AG04450 (cell line): ENCODE results near the gene FOXJ3. TPM values are rescaled to one million over a fixed set of nuclear protein-coding genes. Genes with fewer than 3 reads are reported as not detected.

Source experiments
- CTCF ChIA-PET: fragments of 300-600, 350-600 bp; formaldehyde crosslinking; extraction: SDS; loops from one replicate; lab custom pipeline; 2022; ENCODE audit warnings: antibody characterized with exemption, inconsistent platforms; lab: Charles Lee
- POLR2A ChIA-PET: fragments of 350-600 bp; formaldehyde crosslinking; extraction: SDS; loops from one replicate; lab custom pipeline; 2021; ENCODE audit warnings: antibody characterized with exemption, inconsistent platforms; lab: Yijun Ruan, JAX
- DNase-seq: peaks from one replicate; pipeline ENCODE4 v3.0.0-alpha.2; 2011; ENCODE audit warnings: low read depth, low spot score
- H3K27ac ChIP-seq: one replicate; pipeline ENCODE4 v1.5.1; 2012; ENCODE audit warnings: low read depth, low read length, control low read depth
- H3K27me3 ChIP-seq: one replicate; pipeline ENCODE4 v1.6.0; 2012; ENCODE audit warnings: low read length; ENCODE audit not compliant: control insufficient read depth, insufficient read depth
- H3K4me3 ChIP-seq: 2 replicates; pipeline ENCODE4 v1.5.1; 2011; ENCODE audit warnings: mild to moderate bottlenecking, low read depth, low read length, control low read depth
- H3K9me3 ChIP-seq: 2 replicates; pipeline ENCODE4 v1.5.1; 2012; ENCODE audit warnings: low read length; ENCODE audit not compliant: control insufficient read depth, insufficient read depth
- polyA plus RNA-seq: library from polyadenylated mRNA; depleted of rRNA; stranded (reverse); fragments of >200 nt; gene quantifications from 2 replicates; pipeline ENCODE4 v1.2.3, GENCODE V29; 2011; rRNA removed
- TF ChIP-seq, protein P1 (sequence below): IDR thresholded peaks from 2 replicates; pipeline ENCODE4 v1.5.1; 2011; ENCODE audit warnings: low read depth, low read length, control low read depth, inconsistent platforms

FOXJ3 gene
- polyA plus RNA-seq, 1 experiment: 36.2 TPM

DNA sequence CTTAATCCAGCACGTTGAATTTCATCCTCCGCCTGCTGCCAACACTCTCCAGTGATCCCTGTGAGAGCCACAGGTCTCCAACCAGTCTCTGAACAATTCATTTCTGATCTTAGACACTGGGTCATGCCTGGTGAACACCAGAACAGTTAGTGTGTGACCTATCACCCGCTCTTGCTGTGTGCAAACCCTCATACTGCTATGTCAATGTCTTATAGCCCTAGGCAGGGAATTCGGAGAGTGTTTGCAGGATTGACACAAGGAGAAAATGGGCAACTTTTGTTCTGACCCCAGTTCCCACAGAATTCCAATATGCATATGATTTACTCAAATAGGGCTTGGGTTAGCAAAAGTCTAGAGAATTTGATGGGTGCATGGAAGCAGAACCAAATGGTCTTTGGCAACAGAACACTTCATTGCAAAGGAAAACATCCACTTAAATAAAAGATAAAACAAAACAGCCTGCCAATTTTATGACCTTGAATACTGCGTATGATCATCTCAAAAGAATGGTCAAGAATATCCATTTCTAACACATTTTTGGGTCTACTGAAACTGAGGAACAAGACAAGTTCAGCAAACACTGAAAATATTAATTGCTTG lies 204.9 kb downstream of the FOXJ3 start:
- CTCF ChIA-PET: no interaction called here
- TF ChIP-seq, protein P1, sequence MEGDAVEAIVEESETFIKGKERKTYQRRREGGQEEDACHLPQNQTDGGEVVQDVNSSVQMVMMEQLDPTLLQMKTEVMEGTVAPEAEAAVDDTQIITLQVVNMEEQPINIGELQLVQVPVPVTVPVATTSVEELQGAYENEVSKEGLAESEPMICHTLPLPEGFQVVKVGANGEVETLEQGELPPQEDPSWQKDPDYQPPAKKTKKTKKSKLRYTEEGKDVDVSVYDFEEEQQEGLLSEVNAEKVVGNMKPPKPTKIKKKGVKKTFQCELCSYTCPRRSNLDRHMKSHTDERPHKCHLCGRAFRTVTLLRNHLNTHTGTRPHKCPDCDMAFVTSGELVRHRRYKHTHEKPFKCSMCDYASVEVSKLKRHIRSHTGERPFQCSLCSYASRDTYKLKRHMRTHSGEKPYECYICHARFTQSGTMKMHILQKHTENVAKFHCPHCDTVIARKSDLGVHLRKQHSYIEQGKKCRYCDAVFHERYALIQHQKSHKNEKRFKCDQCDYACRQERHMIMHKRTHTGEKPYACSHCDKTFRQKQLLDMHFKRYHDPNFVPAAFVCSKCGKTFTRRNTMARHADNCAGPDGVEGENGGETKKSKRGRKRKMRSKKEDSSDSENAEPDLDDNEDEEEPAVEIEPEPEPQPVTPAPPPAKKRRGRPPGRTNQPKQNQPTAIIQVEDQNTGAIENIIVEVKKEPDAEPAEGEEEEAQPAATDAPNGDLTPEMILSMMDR: no peak
- H3K27me3 ChIP-seq: peaks cover 28% of the 10 kb centered on the region
- no peaks in the 10 kb centered on the region for H3K9me3 ChIP-seq
- DNase-seq: no peak
- no peak overlapping the region for H3K27ac ChIP-seq
- POLR2A ChIA-PET: no interaction called here
- H3K4me3 ChIP-seq: no peak overlapping the region

DNA sequence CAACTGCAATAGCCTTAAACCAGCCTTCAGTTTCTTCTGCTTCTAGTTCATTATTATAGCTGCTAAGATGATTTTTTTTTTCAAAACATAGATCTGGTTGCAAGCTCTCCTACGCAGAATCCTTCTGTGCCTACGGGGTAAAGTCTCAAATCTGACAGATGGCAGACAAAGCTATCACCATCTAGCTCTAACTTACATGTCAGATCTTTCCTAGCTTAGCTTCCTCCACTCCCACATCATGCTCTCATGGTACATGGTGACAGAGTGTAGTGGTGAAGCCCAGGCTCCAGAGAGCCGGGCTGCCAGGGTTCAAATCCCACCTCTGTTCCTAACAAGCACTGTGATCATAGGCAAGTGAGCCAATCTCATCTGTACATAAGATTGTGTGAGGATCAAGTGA lies 206.1 kb downstream of the FOXJ3 start:
- Histone ChIP-seq H3K4me3 (no peak overlapping the region), H3K27me3 (peaks cover 21% of the 10 kb centered on the region), H3K9me3 (no peaks in the 10 kb centered on the region), H3K27ac (no peak overlapping the region)
- CTCF ChIA-PET: no interaction called here
- TF ChIP-seq, protein P1: no peak
- DNase-seq: no peak
- POLR2A ChIA-PET: no interaction called here

DNA sequence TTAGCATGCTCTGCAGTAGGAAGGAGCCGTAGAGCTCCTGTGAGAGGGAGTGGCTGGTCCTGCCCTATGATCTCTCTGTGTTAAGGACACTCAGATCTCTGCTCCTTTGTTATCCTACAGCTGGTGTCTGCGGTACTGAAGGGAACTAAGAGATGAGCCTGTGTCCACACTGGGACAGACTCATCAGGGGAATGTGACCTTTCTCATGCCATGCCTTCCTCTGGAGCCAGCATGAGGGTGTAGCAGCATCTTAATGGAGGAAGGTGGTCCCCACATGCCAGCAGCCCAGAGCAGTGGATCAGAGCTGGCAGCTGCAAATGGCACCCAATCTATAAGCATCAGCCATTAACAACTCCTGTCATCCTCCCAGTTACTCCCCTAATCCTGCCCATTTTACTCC lies 206.5 kb downstream of the FOXJ3 start:
- Histone ChIP-seq H3K4me3 (no peak overlapping the region), H3K9me3 (no peaks in the 10 kb centered on the region), H3K27me3 (peaks cover 21% of the 10 kb centered on the region), H3K27ac (no peak overlapping the region)
- TF ChIP-seq, protein P1: no peak
- no peak for DNase-seq
- CTCF ChIA-PET: no interaction called here
- POLR2A ChIA-PET: no interaction called here

DNA sequence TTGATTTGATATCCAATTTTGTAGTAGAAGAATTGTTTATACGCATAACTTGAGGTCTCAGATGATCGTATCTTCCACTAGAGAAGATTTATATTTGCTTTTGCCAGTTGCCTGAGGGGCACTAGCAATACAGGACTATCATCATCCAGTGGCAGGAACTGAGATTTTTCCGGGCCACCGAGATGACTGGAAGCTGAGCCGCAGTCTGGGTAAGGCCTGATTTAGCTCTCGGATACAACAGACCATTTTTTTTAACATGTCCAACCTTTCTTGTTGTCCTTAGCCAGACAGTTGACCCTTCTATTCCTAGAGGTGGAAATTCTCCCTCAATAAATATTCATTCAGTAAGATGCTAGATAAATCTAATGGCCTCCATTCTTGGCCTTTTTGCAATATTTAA lies 207.3 kb downstream of the FOXJ3 start:
- TF ChIP-seq, protein P1: no peak
- no peaks in the 10 kb centered on the region for H3K9me3 ChIP-seq
- no peak for DNase-seq
- no peak overlapping the region for H3K4me3 ChIP-seq
- ChIA-PET CTCF (no interaction called here), POLR2A (no interaction called here)
- no peak overlapping the region for H3K27ac ChIP-seq
- peaks cover 21% of the 10 kb centered on the region for H3K27me3 ChIP-seq

Other genes with a start within 250 kb of the FOXJ3 start
- gene GUCA2B, start 181.8 kb downstream of the FOXJ3 start, polyA plus RNA-seq: not detected in 2 replicates
- gene GUCA2A, start 170.5 kb downstream of the FOXJ3 start, polyA plus RNA-seq: not detected in 2 replicates
- not detected in 2 replicates for gene RIMKLA, start 45.6 kb upstream of the FOXJ3 start, polyA plus RNA-seq
- gene ZMYND12, start 120.8 kb upstream of the FOXJ3 start, polyA plus RNA-seq: 0.36 and 0.42 TPM in 2 replicates
- 25.4 and 36.8 TPM in 2 replicates for gene PPCS, start 121.3 kb upstream of the FOXJ3 start, polyA plus RNA-seq
- gene CCDC30, start 128.1 kb upstream of the FOXJ3 start, polyA plus RNA-seq: 0.42 and 0.61 TPM in 2 replicates